HG03378 (cell line): Measurements from ENCODE around the gene TRAK1.

Experiments
- ATAC-seq: cut with Tn5 transposase; IDR thresholded peaks from one replicate; pipeline ENCODE4 v1.9.1; 2021; ENCODE audit warnings: mild to moderate bottlenecking, moderate library complexity; ENCODE audit not compliant: unreplicated experiment

The TRAK1 gene

DNA sequence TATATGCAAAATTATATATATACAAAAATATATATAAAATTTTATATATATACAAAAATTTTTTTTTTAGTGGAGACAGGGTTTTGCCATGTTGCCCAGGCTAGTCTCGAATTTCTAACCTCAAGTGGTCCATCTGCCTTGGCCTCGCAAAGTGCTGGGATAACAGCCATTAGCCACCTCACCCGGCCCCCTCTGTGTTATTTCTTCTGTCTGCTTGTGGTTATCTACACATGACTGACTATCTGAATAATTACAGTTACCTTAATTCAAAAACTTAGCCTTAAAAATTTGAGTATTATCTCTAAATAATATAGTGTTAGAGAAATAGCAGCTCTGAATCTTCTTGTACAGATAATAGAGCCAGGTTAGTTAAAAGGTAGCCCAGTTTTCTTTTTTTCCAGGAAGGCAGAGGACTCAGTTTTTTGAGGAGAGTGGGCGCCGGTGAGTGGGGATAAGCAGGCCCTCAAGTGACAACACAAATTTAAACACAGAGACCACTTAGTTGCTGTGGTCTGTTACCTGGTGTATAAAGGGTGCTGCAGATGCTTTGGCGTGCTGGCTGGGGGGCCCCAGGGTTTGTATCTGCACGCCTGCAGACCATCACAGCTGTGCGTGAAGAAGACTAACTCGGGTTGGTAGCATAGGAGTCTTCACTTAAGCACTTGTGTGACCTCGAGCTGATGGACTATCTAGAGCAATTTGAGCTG is 83.7 kb downstream of the TRAK1 start:
- no peak for ATAC-seq

DNA sequence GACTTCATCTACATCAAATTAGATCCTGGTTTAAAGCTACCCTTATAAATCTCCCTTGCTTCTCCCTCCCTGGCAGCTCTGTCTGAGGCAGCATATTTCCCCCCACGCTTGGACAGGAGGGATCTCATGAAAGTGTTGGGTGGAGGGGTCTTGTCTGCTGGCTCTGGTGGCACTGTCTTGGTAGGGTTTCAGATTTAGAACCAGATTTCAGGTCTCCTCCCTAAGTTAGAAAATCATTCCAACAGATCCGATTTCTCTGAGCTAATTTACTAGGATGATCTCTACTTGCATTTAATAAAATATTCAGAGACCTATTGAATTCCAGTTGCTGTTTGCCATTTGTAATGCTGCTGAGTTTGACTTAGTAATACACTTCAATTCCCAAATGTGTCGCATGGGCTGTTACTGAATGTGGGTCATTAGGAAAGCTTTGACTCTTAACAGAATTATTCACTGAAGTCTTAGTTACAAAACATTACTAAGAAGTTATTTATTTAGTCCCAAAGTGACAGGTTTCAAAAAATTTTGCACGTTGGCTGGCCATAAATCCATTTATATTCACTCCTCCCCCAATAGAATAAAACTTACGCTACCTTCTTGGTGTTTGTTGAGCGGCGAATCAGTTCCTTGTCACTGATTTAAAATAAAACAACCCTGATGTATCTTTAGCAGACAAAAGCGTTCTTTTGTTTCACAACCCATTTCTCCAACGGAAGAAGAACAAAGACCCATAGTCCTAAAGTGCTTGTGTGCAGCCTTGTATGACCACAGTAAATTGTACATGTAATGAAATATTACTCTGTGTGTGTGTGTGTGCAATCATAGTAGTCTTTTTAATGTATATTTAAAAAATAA is 84.5 kb downstream of the TRAK1 start:
- ATAC-seq: no peak

DNA sequence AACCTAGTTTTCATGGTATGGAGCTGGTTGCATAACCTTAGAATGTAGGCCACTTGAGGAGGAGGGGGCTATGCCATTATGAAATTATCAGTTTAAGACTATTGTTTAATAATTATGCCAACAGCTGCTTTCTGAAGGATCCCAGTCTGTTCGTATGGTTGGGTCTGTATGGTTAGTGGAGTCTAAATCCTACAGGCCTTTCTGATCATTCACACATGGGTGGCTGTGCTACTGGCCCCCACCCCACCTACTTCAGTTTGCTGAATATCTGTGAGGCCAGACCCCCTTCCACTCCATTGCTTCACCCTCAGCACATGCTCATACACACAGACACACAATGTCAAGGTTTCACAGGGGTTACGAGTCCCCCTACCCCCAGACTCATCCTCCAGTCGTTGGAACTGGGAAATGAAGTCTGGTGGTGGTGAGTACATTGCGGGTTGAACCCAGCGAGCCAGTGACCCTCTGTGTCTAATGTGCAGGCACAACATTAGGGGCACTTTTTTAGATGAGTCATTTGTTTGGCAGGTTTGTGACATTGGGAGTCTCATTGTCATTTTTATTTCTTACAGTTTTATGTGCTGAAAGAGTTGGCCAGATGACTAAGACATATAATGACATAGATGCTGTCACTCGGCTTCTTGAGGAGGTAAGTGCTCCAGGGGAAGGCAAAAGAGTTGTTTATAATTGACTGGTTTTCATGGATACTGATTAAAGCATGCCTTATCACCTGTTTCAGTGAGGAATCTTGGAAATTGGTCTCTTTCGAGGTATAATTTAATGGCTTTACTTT is 85.3 kb downstream of the TRAK1 start:
- ATAC-seq: no peak

DNA sequence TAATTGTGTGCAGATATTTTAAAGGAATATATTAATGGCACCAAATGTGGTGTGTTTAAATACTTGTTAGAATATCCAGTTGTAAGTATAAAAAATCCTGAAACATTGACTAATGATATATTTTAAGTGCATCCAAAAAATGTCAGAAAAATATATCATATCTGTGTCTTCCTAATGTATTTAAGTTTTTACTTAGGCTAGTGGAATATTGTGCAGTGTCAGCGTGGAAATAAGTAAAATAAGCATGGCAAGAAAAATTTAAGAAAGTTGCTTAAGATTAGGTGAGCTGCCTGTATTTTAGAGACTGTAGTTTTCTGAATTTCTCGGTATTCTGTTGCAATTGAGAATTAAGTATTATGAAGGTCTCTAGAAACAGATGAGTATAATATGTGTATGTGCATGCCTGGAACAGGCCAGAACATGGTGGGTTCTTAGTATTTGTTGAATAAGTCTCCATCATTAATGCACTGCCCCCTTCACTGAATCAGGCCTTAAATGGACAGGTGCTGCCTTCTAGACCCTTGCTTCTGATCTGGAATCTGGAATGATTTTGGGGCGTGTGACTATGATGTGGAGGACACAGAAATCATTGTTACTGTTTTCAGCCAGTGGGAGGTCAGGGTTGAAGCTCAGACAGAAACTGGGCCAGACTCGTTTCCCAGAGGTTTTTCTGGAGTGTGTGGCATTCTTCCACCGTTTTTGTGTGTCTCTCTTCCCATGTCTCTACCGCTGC is 86.1 kb downstream of the TRAK1 start:
- no peak for ATAC-seq

DNA sequence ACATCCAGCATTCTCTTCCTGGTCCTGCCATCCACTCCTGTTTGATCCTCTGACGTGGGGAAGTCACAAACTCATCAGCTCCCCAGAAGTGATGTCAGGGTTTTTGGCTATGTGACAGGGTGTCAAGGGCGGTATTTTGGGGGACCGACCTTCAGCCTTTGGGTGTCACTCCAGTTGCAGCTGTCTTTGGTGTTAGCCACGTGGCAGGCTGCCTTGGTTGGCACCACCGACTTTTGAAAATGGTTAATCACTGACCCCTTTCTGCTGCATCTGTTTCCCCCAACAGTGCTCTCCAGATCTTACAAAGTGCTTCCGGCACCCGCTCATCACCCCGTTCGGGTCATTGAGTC is 86.6 kb downstream of the TRAK1 start:
- ATAC-seq: no peak

DNA sequence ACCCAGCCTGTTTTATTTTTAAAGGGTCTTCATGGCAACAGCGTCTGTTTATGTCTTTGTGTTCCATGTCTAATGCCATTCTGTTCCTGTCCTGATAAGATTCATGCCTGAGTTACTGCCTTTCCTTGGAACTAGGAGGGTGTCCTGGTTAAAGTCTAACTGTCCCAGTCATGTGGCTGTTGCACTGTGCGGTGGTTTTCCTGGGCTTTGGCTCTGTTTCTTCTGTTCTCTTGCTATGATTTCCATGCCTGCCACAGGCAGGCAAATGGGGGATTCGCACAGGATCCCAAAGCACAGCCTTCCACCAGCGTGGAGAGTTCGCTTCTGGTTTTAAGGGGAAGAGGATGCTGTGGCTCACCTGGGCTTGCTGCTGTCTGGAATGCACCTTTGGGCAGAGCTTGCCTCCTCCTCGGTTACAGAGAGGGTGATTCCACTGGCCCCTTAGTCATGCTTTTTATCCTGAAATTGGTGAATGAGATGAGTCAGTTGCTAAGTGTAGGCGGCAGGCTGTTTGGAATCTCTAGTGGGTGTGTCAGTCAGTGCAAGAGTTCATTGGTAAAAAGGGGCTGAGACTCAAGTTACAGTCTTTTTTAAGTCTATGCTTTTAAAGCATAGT is 88.1 kb downstream of the TRAK1 start:
- ATAC-seq: no peak

DNA sequence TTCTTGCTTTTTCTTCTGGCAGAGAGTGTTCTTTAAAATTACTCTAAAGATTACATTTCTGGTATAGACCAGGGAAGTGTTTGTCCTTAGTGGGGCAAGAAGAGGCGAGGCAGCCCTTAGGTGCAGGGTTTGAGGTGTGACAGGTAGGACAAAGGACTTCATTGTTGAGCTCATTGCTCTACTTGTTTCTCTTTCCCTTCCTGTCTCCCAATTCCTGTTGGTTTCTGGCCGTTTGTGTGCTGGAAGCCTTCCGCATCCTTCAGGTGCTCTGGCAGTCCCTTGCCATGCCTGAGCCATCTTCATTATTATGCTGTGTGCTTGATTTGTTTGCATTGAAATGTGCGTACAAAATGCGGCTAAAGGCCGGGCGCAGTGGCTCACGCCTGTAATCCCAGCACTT is 89.7 kb downstream of the TRAK1 start:
- ATAC-seq: no peak

DNA sequence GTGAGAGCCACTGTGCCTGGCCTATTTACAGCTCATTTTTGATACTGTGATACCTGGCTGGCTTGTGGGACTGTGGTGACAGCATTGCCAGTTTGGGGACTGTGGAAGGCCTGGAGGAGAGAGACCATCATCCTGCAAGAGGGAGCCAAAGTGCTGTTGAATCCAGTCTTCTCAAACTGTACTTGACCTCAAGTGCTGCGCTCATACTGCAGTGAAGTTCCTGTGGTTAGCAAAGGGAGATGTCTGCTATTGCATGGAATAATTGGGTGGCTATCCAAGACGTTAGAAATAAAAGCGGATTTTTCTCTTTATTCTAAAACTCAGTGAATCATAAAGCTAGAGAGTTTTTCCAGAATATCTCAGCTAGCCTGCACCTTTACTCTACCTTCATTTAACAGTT is 91.4 kb downstream of the TRAK1 start:
- no peak for ATAC-seq

DNA sequence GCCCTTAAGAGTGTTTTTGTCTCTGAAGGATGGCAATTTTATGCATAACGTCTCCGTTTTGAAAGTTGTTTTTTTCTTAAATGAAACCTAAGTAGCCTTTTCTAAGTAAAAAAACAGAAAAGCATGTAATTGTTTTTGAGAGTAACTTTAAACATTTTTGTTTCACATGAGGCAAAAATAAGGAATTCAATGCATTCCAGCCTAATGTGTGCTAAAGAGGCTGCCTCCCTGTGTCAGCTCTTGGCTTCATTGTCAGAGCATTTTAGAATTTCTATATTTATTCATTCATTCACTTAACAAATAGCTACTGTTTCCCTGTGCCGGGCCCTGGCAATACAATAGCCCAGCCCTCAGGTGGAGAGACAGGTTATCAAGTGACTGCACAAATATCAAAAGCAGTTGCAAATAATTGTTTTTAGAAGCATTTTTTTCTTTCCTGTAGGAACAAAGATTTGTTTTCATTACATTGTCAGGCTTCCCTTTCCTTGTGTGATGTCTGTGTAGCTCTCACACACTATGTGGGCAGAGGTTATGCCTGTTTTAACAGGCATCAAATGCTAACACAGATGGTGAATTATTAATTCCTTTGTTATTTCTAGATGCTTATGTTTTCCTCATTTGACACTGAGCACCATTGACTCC is 93.0 kb downstream of the TRAK1 start:
- ATAC-seq: no peak

DNA sequence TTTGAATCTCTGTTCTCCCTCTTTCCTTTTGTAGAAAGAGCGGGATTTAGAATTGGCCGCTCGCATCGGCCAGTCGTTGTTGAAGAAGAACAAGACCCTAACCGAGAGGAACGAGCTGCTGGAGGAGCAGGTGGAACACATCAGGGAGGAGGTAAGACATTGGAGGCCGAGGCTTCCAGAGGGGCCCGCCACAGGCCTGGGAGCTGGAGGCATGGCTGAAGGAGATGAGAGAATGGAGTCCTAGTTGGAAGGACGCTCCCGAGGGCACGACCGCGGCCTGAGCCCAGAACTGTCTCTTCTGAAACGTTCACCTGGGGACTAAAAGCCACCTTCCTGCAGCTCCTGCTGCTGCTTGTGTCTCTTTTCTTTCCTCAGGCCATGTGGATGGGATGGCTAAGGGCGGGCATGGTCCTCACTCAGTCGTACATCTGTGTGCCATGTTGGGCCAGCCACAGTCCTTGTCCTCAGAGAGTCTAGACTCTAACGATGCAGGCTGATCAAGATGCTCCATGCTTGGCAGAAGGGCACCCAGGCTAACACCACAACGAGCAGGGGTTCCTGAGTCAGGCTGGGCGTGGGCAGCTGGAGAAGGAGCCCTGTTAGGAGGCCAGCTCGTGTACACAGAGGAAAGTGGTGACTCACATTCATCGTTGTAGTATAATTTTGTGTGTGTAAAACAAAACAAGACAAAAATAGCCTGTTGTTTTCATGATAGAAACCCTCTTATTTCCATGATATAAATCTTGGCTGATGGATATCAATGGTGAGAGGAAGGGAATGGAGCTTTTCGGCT is 93.7 kb downstream of the TRAK1 start:
- ATAC-seq: no peak

DNA sequence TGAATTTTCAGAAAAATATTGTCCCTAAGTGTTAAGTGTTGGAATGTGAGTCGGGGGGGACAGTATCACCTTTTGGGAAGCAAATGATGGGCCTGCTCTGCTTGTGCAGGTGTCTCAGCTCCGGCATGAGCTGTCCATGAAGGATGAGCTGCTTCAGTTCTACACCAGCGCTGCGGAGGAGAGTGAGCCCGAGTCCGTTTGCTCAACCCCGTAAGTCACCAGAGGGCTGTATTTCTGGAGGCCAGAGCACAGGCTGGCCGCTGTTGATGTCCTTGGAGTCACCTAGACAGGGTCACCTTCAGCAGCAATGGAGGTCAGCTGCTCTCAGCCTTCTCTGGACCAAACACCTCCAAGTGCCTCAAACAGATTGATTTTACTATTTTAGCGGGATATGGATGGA is 96.8 kb downstream of the TRAK1 start:
- ATAC-seq: no peak

DNA sequence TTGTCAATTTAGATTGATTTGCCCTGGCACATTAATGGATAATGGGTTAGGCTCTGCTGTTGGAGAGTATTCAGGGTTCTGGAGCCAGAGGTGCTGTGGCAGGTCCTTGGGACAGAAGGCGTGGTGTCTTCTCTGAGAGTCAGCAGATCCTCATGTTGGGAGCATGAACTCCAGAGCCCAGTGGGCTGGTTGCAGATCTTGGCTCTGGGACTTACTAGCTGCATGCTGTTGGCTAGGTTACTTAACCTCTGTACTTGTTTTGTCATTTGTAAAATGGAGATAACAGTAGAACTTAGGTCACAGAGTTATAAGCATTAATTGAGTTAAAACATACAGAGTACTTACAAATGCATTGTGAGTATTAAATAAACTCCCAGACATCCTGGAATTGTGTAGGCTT is 97.2 kb downstream of the TRAK1 start:
- ATAC-seq: no peak

DNA sequence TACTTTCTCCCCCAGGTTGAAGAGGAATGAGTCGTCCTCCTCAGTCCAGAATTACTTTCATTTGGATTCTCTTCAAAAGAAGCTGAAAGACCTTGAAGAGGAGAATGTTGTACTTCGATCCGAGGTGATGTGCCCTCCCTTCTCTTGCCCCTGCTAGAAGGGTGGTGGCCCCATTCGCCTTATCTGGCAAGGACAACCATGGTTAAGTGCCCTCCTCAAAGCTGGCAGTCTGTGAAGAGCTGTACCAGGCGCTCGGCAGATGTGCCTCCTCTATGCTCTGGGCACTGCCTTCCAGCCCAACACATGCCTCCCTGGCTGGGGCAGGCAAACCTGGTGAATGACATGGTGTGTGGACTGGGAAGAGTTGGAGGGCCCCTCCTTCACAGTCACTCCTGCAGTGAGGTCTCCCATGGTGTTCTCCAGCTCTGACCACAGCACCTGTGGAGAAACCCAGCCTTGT is 97.9 kb downstream of the TRAK1 start:
- no peak for ATAC-seq

DNA sequence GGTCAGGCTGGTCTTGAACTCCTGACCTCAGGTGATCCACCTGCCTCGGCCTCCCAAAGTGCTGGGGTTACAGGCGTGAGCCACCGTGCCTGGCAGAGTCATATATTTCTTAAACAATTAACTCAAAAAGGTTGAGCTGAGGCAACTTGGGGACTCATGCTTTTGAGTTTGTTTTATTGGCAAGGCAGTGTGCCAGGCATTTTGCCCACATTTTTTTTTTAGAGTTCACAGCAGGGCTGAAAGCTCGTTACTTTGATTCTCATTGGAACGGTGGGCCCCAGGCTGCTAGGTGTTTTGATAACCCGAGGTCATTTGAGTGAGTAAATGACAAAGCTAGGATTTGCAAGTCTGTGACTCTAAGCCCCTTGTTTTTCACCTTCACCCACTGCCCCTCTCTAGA is 98.6 kb downstream of the TRAK1 start:
- no peak for ATAC-seq

DNA sequence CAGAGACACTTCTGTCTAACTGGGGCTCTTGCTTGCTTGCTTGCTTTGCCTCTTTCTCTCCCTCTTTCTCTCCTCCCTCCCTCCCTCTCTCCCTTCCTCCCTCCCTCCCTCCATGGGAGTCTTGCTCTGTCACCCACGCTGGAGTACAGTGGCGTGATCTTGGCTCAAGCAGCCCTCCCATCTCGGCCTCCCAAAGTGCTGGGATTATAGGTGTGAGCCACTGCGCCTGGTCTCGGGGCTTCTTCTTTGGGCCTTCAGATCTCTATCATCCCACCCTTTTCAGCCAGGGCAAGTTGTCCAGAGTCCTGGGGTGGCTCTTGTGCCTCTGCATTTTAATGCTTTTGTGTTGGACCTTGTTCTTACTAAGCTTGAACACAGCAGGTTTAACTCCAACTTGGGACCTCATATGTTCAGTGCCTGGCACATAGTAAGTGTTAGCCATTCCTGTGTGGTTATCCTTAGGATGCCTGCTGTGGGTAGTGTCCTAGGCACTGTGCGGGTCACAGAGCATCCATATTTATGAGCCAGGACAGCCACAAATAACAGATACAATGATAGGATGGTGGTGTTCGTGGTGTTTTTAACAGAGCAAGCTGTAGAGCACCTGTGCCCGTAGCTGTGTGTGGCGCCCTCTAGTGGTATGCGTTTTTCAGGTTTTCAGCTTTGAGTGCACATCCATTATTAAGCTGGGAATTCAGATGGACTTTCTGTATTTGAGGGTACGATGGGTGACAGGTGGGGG is 99.7 kb downstream of the TRAK1 start:
- ATAC-seq: no peak

DNA sequence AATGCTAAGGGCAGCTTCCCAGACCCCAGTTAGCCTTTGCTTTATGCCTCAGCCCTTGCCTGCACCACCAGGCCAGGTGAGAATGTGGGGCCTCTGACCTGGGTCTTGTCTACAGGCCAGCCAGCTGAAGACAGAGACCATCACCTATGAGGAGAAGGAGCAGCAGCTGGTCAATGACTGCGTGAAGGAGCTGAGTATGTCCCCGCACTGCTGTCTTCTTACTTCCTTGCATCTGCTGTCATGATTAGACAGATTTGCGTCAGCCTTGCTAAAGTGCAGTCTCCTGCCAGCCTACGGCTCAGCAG is 100.2 kb downstream of the TRAK1 start:
- ATAC-seq: no peak

DNA sequence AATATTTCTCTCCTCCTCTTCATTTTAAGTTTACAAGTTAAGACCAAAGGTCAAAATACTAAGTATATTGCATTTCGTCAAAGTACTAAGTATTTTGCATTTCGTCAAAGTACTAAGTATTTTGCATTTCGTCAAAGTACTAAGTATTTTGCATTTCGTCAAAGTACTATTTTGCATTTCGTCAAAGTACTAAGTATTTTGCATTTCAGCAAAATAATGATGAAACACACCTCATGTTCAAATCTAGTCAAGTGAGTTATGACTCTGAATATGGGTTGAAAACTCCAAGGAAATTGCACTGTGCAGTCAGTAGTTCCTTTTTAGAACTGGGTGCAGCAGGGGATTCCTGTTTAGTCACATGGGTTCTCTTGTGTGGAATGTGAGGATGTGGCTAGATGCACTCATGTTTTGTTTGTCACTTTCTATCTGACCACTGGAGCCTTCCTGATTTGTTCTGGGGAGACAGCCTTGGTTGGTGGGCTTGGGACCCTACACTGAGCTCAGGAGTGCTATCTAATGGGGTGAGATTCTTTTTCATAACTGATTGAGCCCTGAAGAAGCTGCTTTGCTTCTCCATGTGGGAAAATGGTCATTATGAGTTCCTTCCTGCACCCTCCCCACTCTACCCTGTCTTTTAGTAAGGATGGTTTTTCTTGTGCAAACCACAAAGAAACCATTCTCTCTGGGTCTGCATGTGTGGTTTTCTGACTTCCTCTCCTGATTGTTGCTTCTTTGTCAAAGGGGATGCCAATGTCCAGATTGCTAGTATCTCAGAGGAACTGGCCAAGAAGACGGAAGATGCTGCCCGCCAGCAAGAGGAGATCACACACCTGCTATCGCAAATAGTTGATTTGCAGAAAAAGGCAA is 101.4 kb downstream of the TRAK1 start:
- ATAC-seq: peak; percentile 38
